ENCODE measurements around the gene ATP6V0D1. TPM values are rescaled to one million over a fixed set of nuclear protein-coding genes. Genes with fewer than 3 reads are reported as not detected.

The ATP6V0D1 gene
- total RNA-seq, 6 donors from 2014 or later = 69.1 to 221 (median 147) TPM

GRCh38 chr16:67486805-67487204 lies 5.8 kb upstream of the ATP6V0D1 start:
- Histone ChIP-seq H3K27ac (peak overlapping the region in 2 of 4 donors; percentile 13 to 67), H3K4me1 (peaks cover 22 to 46% (median 36%) of the 10 kb centered on the region in 4 donors), H3K4me3 (no peak overlapping the region), H3K9me3 (no peaks in the 10 kb centered on the region), H3K27me3 (no peaks in the 10 kb centered on the region), H3K36me3 (peaks cover 0 to 4% (median 0%) of the 10 kb centered on the region in 4 donors)
- TF ChIP-seq EP300 (IDR thresholded peaks at IDR 0.05) (peak in 1 of 4 donors; percentile 44), POLR2A (IDR thresholded peaks at IDR 0.05) (peak in 1 of 4 donors; percentile 32), POLR2AphosphoS5 (IDR thresholded peaks at IDR 0.05) (peak in 1 of 2 donors; percentile 27), CTCF (IDR thresholded peaks at IDR 0.05) (no peak)
- 48 to 58% methylated on average over 3 of the region's 3 CpGs for WGBS, 2 donors
- peak in 1 of 2 donors; percentile 59 for DNase-seq
- peak in 1 of 2 donors; percentile 40 for ATAC-seq (ENCODE audit: low FRiP score in 2 of 2)

- H3K27ac ChIP-seq = peak overlapping the region in 1 of 4 donors; percentile 98
- WGBS, 2 donors = 86 to 88% methylated on average over 10 to 12 of the region's 12 CpGs
- DNase-seq = no peak
Observed at GRCh38 chr16:67483731-67484525, 3.0 kb upstream of the ATP6V0D1 start.

GRCh38 chr16:67483150-67483549 lies 2.2 kb upstream of the ATP6V0D1 start, which contains the start of gene AGRP:
TSS of gene AGRP (minus strand) at chr16:67483547. CDS start at chr16:67483398, 149 bp downstream.
- TF ChIP-seq POLR2AphosphoS5 (IDR thresholded peaks at IDR 0.05) (no peak), EP300 (IDR thresholded peaks at IDR 0.05) (no peak), POLR2A (IDR thresholded peaks at IDR 0.05) (no peak), CTCF (IDR thresholded peaks at IDR 0.05) (no peak)
- H3K36me3 ChIP-seq = peaks cover 0 to 4% (median 0%) of the 10 kb centered on the region in 4 donors
- no peaks in the 10 kb centered on the region for H3K9me3 ChIP-seq
- peak within 1 kb of the TSS in 2 of 4 donors; percentile 98 for H3K27ac ChIP-seq
- DNase-seq (no peak), ATAC-seq (ENCODE audit: low FRiP score in 2 of 2) (no peak)
- peak within 1 kb of the TSS in 2 of 4 donors; percentile 78 to 93 for H3K4me3 ChIP-seq
- H3K27me3 ChIP-seq = no peaks in the 10 kb centered on the region
- 90 to 97% methylated on average over 2 to 4 of the region's 6 CpGs for WGBS, 2 donors
- H3K4me1 ChIP-seq = peaks cover 33 to 58% (median 41%) of the 10 kb centered on the region in 4 donors

More at GRCh38 chr16:67483731-67484525, 3.0 kb upstream of the ATP6V0D1 start:
- Histone ChIP-seq H3K4me3 (no peak overlapping the region), H3K27me3 (no peaks in the 10 kb centered on the region), H3K9me3 (no peaks in the 10 kb centered on the region), H3K36me3 (peaks cover 0 to 4% (median 0%) of the 10 kb centered on the region in 4 donors), H3K4me1 (peaks cover 31 to 54% (median 37%) of the 10 kb centered on the region in 4 donors)
- TF ChIP-seq POLR2AphosphoS5 (IDR thresholded peaks at IDR 0.05) = no peak
- no peak for TF ChIP-seq CTCF (IDR thresholded peaks at IDR 0.05)
- TF ChIP-seq POLR2A (IDR thresholded peaks at IDR 0.05) = no peak
- TF ChIP-seq EP300 (IDR thresholded peaks at IDR 0.05) = no peak
- no peak for ATAC-seq (ENCODE audit: low FRiP score in 2 of 2)

- H3K4me3 ChIP-seq = peak overlapping the region in 3 of 4 donors; percentile 78 to 94 (median 93)
- DNase-seq (peak in 1 of 2 donors; percentile 81), ATAC-seq (ENCODE audit: low FRiP score in 2 of 2) (no peak)
- 68 to 72% methylated on average over 19 to 25 of the region's 25 CpGs for WGBS, 2 donors
- peak overlapping the region in 3 of 4 donors; percentile 97 to 98 (median 98) for H3K27ac ChIP-seq
- H3K27me3 ChIP-seq = no peaks in the 10 kb centered on the region
- peaks cover 0 to 4% (median 0%) of the 10 kb centered on the region in 4 donors for H3K36me3 ChIP-seq
- H3K9me3 ChIP-seq = no peaks in the 10 kb centered on the region
- TF ChIP-seq CTCF (IDR thresholded peaks at IDR 0.05) (no peak), POLR2A (IDR thresholded peaks at IDR 0.05) (no peak), EP300 (IDR thresholded peaks at IDR 0.05) (no peak), POLR2AphosphoS5 (IDR thresholded peaks at IDR 0.05) (no peak)
- H3K4me1 ChIP-seq = peaks cover 39 to 59% (median 44%) of the 10 kb centered on the region in 4 donors
Observed at GRCh38 chr16:67482233-67482924, 1.4 kb upstream of the ATP6V0D1 start.

Data from upper lobe of left lung (tissue), 6 donors.